Right atrium auricular region (tissue), 2 donors: Measurements from ENCODE around the gene MITF. TPM values are rescaled to one million over a fixed set of nuclear protein-coding genes. Genes with fewer than 3 reads are reported as not detected.
A peak's percentile ranks its signal among the peaks of the same experiment; 100 is the strongest.

ENCODE experiments used
- DNase-seq: peaks from one replicate; pipeline ENCODE4 v3.0.0-alpha.2; 2019; ENCODE audit warnings: low spot score
- H3K27ac ChIP-seq, 2 donors: fragments of 200-600 bp; sonication (generic); 1 replicate in 1 of 2; 2 replicates in 1 of 2; pipeline ENCODE4 v1.5.1; 2016 to 2019
- H3K27me3 ChIP-seq, 2 donors: fragments of 200-600 bp; sonication (generic); one replicate each; pipeline versions ENCODE4 v1.5.1 to v1.6.0; 2017 to 2019
- H3K36me3 ChIP-seq: fragments of 200-600 bp; sonication (generic); one replicate; pipeline ENCODE4 v1.5.1; 2016
- H3K4me1 ChIP-seq, 2 donors: fragments of 200-600 bp; sonication (generic); one replicate each; pipeline versions ENCODE4 v1.5.1 to v1.6.0; 2017 to 2019
- H3K4me3 ChIP-seq, 2 donors: fragments of 200-600 bp; sonication (generic); 1 replicate in 1 of 2; 2 replicates in 1 of 2; pipeline ENCODE4 v1.5.1; 2017 to 2019; ENCODE audit warnings: mild to moderate bottlenecking in 1 of 2, moderate library complexity in 1 of 2
- H3K9me3 ChIP-seq, 2 donors: fragments of 200-600 bp; sonication (generic); one replicate each; pipeline ENCODE4 v1.5.1; 2019
- CTCF ChIP-seq, 2 donors: fragments of 200-600 bp; sonication (generic); IDR thresholded peaks; one replicate each; pipeline ENCODE4 v1.5.1; 2019; ENCODE audit warnings: antibody characterized with exemption in 2 of 2
- total RNA-seq, 2 donors: library from RNA; depleted of rRNA; stranded (reverse); fragments of >200 nt; gene quantifications; one replicate each; pipeline ENCODE4 v1.1.0, GENCODE V29; 2016

The MITF gene
- total RNA-seq, 2 donors from 2014 or later = 47.6 to 68.6 TPM

DNA sequence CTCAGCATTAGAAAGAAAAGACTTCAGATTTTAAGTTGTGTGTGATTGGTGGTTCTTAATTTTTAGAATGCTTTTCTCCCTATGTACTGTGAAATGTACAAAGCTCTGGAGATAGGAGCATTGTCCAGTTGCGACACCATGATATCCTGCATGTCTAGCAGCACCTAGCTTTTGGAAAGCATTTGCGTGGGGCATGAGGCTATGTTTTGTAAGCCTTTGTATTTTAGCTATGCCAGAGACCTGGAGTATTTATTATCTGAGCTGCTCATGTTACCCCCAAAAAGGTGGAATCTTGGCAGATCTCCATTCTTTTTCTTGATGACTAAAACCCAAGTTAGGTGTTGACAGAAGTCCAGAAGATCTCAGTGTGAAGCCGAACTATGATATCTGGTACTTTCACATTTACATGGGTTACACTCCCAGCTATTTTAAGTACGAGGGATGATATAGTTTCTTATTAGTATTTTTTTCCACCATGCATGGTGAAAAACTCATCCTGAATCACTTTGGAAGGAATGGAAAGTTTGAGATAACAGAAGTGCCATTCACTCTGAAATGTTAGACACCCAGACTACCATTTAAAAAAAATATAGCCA, 133.6 kb downstream of the MITF start:
- H3K27me3 ChIP-seq = no peaks in the 10 kb centered on the region
- no peaks in the 10 kb centered on the region for H3K9me3 ChIP-seq
- DNase-seq = no peak
- TF ChIP-seq CTCF (IDR thresholded peaks at IDR 0.05) = no peak
- peaks cover 0 to 22% of the 10 kb centered on the region in 2 donors for H3K4me1 ChIP-seq
- H3K27ac ChIP-seq = peak overlapping the region in 1 of 2 donors; percentile 78
- no peaks in the 10 kb centered on the region for H3K36me3 ChIP-seq
- no peak overlapping the region for H3K4me3 ChIP-seq

GRCh38 chr3:69876073-69876472, 136.8 kb downstream of the MITF start:
- Histone ChIP-seq H3K36me3 (no peaks in the 10 kb centered on the region), H3K4me1 (peaks cover 0 to 27% of the 10 kb centered on the region in 2 donors), H3K27ac (no peak overlapping the region), H3K4me3 (no peak overlapping the region), H3K9me3 (no peaks in the 10 kb centered on the region), H3K27me3 (no peaks in the 10 kb centered on the region)
- no peak for TF ChIP-seq CTCF (IDR thresholded peaks at IDR 0.05)
- DNase-seq = no peak

- no peak for DNase-seq
- Histone ChIP-seq H3K36me3 (no peaks in the 10 kb centered on the region), H3K27me3 (no peaks in the 10 kb centered on the region), H3K4me1 (peaks cover 0 to 27% of the 10 kb centered on the region in 2 donors), H3K27ac (no peak overlapping the region), H3K4me3 (no peak overlapping the region), H3K9me3 (no peaks in the 10 kb centered on the region)
- TF ChIP-seq CTCF (IDR thresholded peaks at IDR 0.05) = no peak
Measured at GRCh38 chr3:69878254-69878653, 139.0 kb downstream of the MITF start.

DNA sequence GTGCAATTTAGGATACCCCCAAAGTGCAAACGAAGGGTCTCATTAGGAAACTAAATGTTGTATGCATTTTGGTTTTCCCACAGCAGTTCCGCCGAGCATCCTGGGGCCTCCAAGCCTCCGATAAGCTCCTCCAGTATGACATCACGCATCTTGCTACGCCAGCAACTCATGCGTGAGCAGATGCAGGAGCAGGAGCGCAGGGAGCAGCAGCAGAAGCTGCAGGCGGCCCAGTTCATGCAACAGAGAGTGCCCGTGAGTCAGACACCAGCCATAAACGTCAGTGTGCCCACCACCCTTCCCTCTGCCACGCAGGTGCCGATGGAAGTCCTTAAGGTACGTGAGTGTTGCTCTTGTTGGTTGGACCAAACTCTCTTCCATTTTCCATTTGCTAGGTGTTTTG, 139.8 kb downstream of the MITF start:
- Histone ChIP-seq H3K4me3 (no peak overlapping the region), H3K27me3 (no peaks in the 10 kb centered on the region), H3K9me3 (no peaks in the 10 kb centered on the region), H3K36me3 (no peaks in the 10 kb centered on the region), H3K4me1 (peaks cover 0 to 21% of the 10 kb centered on the region in 2 donors), H3K27ac (no peak overlapping the region)
- no peak for DNase-seq
- TF ChIP-seq CTCF (IDR thresholded peaks at IDR 0.05) = no peak

GRCh38 chr3:69880069-69880640, 140.9 kb downstream of the MITF start:
- Histone ChIP-seq H3K4me3 (no peak overlapping the region), H3K4me1 (peaks cover 0 to 14% of the 10 kb centered on the region in 2 donors), H3K36me3 (no peaks in the 10 kb centered on the region), H3K27me3 (no peaks in the 10 kb centered on the region), H3K27ac (no peak overlapping the region), H3K9me3 (no peaks in the 10 kb centered on the region)
- DNase-seq = no peak
- no peak for TF ChIP-seq CTCF (IDR thresholded peaks at IDR 0.05)

- H3K27ac ChIP-seq = no peak overlapping the region
- no peak overlapping the region for H3K4me3 ChIP-seq
- DNase-seq = no peak
- H3K27me3 ChIP-seq = no peaks in the 10 kb centered on the region
- H3K9me3 ChIP-seq = no peaks in the 10 kb centered on the region
- peaks cover 0 to 10% of the 10 kb centered on the region in 2 donors for H3K4me1 ChIP-seq
- no peak for TF ChIP-seq CTCF (IDR thresholded peaks at IDR 0.05)
- no peaks in the 10 kb centered on the region for H3K36me3 ChIP-seq
Measured at GRCh38 chr3:69881051-69881450, 141.8 kb downstream of the MITF start.
